Thyroid gland (tissue), 4 donors: ENCODE measurements around the gene PPARG.

Experiments
- CTCF ChIP-seq, 6 experiments: fragments of 200-600 bp in 3 of 6; fragments of 450-650 bp in 3 of 6; sonication (generic) in 3 of 6; IDR thresholded peaks; one replicate each; pipeline ENCODE4 v1.5.1; 2016 to 2019; ENCODE audit warnings: antibody characterized with exemption in 6 of 6, mild to moderate bottlenecking in 2 of 6, inconsistent platforms in 1 of 6, moderate library complexity in 1 of 6
- POLR2A ChIP-seq, 2 donors: fragments of 450-650 bp; IDR thresholded peaks; one replicate each; pipeline ENCODE4 v1.6.1; 2017; ENCODE audit warnings: antibody characterized with exemption in 2 of 2, mild to moderate bottlenecking in 2 of 2, moderate library complexity in 1 of 2

GRCh38 chr3:12467746-12468145 is 178.9 kb downstream of the PPARG start:
- TF ChIP-seq CTCF (IDR thresholded peaks at IDR 0.05) (no peak), POLR2A (IDR thresholded peaks at IDR 0.05) (no peak)
